NOMO-1 (cell line): Measurements from ENCODE around the gene URM1.

Source experiments
- DNase-seq, 2 experiments: peaks; one replicate each; lab custom pipeline; 2025; ENCODE audit not compliant: unreplicated experiment in 2 of 2; lab: John Stamatoyannopoulos, UW

The URM1 gene

DNA sequence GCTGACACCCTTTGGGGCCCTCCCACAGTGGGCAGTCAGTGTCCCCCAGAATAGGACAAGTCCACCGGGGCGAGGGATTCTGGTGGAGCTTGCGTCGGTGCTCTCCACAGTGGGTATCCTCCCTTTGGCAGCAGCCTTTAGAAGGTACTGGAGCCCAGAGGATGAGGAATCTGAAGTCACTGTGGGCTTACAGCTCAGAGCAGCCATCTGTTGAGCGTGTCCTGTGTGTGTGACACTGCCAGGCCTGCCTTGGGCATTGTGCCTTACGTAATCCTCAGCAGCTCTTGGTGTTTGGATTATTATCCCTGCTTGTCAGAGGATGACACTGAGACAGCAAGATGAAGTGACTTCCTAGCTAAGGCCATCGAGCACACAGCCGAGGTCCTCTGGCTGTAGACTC is 12.6 kb downstream of the URM1 start:
- no peak for DNase-seq

DNA sequence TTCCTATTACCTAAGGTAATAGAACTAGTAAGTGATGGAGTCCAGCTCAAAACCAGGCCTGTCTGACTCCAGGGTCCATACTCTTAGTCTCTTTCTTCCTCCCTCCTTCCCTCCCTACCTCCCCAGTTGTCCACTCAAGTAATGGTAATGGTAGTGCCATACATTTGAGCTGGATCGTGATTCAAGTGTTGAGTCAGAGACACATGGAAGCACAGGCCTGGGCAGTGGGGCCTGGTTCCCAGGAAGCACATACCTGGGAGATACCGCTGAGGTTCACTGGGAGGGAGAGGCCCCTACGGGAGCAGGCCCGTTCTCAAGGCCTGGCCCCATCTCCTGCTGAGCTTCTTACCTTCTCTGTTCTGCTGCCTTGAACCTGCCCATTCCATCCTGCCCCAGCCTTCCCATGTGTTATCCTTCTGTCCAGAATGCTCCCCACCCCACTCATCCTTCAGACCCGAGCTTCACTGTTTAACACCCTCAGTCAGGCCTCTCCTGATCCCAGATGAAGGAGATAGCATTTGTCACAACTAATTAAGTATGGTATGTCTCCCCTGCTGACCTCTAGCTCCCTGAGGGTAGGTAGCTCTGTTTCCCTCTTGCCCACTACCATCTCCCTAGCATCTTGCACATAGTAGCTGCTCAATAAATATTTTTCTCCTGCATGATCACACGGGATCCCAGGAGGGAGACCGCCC is 13.8 kb downstream of the URM1 start:
- DNase-seq: no peak

DNA sequence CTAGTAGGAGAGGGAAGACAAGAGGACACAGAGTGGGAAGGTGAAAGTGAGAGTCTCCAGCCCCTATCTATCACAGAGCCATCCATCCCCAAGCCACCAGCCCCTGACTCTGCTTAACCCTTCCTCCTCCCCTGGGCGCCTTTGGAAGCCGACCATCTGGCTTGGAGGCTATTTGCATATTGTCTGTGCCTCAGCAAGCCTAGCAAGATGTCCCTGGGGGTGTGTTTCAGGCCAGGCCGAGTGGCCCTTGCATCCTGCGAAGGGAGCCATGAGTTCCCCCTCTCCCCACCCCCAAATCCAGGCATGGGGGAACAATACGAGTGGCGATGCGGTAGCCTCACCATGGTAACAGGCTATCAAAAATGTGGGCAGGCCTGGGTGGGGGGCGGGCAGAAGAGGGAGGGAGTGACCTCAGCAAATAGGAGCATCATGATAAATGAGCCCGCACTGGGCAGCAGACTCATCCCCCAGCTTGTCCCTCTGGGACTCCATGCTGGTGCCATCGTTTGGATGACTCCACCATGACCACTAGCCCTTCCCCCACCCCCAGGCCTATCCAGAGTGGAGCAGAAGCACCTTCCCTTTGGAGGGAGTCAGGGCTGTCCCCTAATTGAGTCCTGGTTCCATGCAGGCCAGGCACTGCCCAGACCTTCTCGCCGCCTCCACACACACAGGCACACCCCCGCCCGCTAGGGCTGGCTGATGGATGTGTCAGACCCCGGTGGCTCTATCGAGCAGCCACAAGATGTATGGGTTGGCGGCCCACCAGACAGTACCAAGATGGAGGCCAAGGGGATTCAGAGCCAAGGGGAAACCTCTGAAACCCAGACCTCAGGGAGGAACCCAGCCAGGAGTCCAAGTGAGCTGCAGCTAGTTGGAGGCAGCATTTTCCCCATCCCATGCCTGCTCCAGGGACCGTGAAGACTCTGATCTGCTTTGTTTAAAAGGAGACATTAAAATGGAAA is 14.6 kb downstream of the URM1 start:
- no peak for DNase-seq

DNA sequence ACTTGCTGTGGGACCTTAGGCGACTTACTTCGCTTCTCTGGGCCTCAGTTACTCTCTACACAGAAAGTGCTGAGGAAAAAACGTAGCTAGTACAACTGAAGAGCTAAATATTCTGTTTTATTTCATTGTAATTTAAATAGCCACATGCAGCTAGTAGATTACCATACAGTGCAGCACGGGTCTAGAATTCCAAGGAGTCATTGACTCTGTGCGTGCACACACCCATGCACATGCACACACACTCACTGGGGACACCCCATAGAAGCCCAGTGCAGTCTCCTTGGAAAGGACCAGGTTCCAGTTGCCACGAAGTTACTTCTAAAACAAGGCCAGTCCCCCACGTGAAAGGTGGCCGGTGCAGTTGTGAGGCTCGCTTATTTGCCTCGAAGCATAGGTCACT is 17.0 kb downstream of the URM1 start:
- no peak for DNase-seq

DNA sequence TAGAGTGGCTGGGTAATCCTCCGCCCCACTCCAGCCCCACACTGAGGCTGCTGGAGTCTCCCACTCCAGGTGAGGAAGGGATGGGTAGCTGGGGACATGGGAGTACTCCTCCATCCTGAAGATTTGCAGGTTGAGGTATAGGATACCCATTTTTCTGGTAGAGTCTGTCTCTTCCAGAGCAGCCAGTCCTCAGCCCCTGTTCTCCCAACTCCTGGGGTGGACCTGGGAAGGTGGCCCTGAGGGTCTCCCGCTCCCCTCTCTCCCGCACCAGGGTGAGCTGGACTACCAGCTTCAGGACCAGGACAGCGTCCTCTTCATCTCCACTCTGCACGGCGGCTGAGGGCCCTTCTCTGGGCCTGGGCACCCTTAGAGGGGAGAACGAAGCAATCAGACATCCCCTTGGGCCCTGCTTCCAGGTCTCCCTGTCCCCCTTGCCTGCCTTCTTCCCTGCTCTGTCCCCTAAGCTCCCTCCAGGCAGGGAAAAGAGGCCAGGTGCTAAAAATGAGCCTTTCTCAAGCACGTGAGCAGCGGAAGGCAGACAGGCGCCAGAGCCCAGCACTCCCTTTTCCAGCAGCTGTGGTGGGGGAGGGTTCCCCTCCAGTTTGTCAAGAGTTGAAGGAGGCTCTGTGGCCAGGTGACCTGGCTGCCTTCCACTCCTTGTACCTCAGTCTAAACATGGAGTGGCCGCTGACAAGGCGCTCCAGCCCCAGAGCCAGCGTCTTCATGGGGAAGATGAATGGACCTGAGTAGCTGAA is 18.4 kb downstream of the URM1 start:
- DNase-seq: no peak

DNA sequence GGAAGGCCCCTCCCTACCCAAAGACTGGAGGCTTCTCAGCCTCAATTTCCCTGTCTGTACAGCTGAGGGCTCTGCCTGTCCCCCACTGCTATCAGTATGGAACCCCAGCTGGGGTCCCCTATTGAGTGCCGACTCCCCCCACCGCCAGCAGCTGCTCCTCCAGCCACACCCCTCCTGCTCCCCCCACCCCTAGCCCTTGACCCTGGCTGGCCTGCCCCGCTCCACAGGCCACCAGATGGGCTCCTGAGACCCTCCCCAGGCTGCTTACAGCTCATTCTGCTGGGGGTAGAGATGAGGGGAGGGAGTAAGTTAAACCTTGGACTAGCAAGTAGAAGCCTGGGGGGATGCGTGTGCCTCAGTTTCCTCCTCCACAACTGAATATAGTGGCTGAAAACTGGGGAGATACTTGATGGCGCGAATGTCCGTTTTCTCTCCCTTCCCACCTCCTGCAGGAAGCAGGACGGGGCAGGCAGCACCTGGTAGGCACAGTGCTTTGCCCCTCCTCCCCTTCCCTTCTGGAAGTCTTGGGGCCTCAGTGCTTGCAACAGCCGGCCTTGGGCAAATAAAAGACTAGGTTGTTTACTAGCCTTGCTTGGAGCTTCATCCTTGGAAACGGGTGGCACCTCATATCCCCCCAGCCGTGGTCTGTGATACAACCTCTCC is 19.1 kb downstream of the URM1 start:
- no peak for DNase-seq

DNA sequence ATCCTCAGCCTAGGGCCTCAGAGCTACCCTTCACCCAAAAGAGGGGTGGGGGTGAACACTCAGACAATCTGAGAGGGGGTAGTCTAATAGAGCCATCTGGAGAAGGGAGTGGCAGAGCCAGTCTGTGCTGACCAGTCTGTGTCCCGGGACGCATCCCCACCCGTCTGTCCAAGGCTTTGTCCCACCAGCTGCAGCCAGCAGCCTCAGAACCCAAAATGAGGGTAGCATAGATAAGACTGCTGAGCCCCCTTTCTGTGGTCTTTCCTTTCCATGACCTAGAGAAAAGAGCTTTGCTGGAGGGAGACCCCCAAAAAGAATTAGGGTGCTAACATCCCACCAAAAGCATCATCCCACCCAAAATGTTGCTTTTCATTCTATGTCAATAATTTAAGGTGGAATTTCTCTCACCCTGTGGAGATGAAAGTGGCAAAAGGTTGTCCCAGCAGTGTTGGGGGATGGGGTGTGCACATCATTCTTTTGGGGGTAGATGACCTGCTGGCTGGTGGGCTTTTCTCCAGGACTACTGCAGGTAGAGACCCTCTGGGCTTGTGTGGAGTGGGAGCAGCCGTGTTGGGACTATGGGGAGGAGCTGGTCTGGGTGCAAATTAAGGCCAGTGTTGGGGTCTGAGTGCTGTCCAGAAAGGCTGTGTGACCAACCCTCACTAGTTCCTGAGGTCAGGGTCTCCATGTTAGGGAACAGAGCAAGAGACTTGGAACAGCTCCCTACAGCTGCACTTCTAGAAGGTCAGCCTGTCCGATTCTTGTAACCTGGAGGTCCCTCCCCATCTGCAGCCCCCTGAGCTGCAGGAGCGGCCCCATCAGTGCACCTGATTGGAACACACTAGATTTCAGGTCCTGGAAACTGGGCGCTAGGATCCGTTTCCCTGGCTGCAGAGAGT is 19.9 kb downstream of the URM1 start:
- no peak for DNase-seq

DNA sequence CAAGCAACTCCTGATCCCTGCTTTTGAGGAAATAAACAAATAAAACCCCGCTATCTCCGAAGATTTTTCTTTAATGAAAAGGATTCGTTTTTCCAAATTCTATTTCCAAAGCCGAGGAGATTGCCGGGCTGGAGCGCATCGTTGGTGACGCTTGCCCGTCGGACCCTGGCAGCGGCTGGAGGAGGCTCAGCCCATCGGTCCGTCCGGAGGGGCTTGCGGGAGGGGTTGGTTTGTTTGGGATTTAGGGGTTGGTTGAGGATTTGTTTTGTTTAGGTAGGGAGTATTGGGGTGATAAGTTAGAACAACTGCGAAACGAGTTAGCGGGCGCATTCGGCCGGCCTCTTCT is 20.8 kb downstream of the URM1 start:
- no peak for DNase-seq

DNA sequence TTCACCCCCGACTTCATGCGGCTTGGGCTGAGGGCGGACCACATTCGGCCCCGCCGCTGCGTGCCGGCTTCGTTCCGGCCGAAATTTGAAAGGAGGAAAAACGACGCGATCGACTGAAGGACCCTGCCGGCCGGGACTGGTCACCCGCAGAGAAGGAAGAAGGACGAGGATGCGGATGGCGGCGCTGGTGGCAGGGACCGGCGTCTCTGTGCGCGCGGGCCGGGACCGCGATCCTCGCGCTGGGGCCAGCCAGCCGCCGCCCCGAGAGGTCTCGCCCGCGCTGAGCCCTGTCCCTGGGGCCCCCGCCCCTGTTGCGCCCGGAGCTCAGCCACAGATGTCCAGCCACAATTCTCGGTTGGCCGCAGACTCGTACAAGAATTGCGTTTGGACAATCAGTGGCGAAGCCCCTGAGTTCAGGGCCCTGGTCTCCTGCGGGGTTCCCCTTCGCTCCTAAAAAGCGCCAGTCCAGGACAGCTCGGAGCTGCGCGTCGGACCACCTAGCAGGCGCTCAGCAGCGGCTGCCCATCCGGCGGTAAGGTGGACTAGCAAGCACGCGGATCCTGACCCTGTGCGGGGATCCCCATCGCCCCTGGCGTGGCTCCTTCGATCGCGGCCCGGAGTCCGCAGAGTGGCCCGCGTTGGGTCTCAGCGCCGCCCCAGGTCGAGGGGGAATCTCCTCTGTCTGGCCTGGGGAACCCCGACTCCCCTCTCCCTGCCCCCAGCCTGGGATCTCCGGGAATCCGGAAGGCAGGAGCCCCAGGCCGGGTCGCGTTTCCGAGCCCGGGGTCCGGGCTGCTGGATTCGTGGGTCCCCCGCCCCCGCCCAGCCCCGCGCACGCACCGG is 21.3 kb downstream of the URM1 start:
- no peak for DNase-seq

DNA sequence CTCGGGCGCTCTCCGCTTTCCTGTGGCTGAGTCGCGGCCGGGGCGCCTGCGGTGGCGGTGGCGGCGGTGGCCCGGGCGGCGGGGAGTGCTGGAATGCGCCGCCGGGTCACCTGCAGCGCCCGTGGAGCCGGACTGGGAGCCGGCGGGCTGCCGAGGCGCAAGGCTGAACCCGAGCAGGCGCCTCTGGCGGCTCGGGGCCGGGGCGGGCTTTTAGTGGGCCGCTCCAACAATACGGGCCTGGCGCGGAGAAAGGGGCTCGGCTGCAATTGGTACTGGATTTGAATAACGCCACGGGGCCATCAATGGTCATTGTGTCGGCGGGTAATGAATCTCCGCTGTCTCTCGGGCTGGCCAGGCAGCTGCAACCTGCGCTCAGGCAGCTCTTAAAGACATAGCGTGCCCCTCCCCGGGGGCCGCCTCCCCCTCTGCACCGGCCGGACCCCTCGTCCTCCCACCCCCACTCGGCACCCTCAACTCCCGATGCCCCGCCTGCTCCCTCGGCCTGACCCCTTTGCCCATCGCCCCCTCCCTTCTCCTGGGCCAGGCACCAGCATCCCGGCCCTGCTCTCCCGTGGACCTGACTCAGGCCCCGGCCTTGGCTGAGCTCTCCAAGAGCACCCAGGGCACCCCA is 22.1 kb downstream of the URM1 start:
- DNase-seq: no peak

DNA sequence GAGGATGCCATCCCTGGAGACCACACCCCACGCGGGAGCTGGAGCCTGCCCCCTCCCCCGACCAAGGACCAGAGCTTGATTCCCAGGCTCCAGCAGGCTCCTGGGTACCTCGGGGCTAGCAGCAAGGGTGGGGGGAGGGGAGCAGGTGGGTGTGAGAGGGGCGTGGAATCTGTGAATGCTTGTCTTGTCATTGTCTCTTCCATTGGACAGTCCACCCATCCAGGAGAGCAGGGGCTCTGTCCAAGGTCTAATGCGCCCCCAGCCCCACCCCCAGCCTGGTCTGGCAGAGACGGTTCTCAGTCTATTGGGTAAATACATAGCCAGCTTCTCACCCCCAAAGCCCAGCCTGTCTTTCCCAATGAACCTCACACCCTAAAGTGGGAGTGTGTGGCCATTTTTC is 22.8 kb downstream of the URM1 start:
- no peak for DNase-seq

DNA sequence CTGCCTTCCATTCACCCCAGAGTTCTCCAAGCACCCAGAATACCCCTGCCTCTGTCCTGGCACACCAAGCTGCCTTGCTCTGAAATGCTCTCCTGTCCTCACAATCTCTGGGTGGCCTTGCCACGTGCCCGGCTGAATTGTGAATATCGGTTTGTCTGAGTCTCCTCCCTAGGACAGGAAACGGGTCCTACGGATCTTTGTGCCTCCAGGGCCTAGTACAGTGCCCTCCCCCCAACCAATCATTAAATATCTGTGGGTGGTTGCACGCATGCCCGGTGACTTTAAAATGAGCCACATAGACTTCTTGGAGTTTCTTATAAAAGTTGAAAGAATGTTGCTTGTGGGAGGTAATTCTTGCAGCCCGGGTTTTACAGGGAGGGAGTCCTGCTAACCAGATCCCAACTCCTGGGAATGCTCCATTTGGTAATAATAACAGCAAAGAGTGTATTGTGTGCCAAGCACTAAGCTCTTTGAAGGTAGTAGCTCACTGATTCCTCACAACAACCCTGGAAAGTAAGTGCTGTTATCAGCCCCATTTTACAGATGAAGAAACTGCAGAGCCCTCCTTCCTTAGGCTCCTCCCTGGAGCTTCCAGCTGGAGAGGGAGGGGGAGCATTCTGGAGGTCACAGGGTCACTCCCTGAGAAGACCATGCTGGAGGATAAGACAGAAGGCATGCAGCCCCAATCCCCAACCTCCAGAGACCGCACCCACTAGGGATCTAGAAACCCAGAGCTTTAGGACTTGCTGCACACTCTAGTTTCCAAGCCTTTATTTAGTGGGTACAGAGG is 23.4 kb downstream of the URM1 start:
- no peak for DNase-seq

DNA sequence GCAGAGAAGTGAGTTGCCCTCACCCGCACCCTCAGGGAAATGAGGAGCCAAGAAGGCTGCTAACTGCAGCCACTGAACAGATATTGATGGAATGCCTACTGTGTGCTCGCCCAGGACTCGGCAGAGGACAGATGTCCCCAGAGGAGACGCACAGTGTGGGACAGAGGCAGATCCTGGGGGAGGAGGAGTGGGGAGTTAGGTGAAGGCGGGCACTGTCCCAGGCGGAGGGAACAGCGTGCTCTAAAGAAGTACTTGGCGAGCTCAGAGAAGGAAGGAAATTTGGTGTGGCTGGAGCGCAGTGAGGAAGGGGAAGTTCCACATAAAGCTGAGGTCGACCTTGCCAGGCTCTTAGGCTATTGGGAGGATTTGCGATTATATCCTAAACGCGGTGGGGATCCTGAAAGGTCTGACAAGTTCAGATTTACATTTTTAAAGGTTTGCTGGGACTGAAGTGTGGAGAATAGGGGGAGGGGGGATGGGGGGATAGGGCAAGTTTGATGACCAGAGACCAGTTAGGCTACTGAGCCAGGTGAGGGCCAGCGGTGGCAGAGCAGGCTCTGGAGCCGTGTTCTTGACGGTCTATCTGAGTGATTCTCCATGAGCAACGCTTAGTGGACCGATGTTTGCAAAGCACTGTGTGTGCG is 25.9 kb downstream of the URM1 start:
- DNase-seq: peak; percentile 63 to 69

DNA sequence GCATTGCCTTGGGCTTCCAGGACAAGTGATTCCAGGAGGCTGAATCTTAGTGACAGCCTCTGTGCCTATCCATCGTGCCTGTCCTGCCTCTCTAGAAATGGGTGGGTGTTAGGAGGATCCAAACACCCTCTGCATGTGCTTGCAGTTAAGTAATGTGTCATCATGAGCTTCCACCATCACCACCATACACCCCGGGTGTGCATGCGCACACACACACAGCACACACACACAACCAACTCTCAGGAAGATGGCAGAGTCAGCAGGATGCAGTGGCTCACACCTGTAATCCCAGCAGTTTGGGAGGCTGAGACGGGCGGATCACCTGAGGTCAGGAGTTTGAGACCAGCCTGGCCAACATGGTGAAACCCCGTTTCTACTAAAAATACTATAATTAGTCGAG is 26.7 kb downstream of the URM1 start:
- DNase-seq: no peak

DNA sequence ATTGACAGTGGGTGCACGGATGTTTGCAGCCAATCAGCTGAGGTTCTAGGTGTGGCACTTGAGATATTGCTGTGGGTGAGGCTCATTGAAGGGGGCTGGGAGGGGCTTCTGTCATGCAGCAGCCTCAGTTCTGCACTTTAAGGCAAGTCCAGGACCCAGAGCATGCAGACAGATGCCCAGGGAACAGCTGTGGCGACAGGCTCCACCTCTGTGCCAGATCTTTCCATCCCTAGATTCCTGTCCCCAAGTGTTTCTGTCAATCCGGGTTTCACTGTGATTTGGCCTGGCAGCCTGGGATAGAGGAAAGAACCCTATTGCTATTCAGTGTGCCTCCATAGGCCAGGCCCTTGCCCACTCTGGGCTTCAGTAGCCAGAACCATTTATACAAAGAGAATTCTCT is 28.7 kb downstream of the URM1 start:
- DNase-seq: no peak

DNA sequence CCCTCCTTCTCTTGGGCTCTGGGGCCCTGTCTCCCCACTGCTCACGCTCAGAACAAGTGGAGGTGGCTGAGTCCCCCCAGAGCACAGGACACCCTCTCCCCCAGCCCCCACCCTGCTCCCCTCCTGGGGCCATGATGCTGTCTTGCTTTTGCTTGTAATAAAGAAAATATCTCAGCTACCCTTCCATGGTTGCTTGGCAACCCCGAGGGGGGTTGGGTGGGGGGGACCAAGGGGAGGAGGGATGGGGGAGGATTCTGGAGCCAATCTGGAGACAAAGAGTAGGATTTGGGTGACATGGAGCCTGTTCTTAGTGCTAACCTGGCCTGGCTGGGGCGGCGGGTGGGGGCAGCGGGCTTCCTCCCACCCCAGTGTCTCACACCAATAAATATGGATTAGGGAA is 33.4 kb downstream of the URM1 start:
- DNase-seq: no peak

DNA sequence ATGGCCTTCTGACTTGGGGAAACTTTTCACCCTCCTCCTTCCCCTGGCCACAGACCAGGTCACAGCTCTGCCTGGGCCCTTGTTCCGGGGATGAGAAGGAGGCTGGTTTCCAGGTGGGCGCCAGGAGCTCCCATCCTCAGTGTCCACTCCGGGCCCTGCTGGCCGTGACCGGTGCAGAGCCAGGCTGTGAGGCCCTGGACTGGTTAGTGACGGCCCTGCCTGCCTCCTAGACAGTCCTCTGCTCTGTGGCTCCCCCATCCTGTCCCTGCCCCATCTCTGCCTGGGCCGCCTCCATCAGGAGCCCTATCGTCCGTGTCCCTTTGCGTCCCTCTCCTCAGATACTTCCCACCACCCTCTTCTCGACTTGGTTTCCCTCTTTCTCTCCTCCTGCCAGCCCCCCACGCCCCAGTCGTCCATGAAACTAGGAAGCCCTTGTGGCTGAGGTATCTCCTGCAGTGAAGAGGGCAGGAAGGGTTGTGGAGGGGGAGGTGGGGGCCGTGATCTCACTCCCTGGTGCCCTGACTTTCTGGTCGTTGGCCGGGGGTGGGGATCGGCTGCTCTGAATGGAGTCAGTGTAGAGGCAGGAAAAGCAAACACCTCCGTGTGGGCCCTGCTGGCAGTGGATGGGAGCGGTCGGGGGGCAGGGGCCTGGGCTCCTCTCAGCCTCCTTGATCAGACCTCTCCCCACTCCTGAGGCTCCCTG is 34.1 kb downstream of the URM1 start:
- no peak for DNase-seq
